ENCODE results near the gene EMILIN3. TPM values are rescaled to one million over a fixed set of nuclear protein-coding genes. Genes with fewer than 3 reads are reported as not detected.

Gene EMILIN3
- total RNA-seq, 6 experiments from 2014 or later: not detected

DNA sequence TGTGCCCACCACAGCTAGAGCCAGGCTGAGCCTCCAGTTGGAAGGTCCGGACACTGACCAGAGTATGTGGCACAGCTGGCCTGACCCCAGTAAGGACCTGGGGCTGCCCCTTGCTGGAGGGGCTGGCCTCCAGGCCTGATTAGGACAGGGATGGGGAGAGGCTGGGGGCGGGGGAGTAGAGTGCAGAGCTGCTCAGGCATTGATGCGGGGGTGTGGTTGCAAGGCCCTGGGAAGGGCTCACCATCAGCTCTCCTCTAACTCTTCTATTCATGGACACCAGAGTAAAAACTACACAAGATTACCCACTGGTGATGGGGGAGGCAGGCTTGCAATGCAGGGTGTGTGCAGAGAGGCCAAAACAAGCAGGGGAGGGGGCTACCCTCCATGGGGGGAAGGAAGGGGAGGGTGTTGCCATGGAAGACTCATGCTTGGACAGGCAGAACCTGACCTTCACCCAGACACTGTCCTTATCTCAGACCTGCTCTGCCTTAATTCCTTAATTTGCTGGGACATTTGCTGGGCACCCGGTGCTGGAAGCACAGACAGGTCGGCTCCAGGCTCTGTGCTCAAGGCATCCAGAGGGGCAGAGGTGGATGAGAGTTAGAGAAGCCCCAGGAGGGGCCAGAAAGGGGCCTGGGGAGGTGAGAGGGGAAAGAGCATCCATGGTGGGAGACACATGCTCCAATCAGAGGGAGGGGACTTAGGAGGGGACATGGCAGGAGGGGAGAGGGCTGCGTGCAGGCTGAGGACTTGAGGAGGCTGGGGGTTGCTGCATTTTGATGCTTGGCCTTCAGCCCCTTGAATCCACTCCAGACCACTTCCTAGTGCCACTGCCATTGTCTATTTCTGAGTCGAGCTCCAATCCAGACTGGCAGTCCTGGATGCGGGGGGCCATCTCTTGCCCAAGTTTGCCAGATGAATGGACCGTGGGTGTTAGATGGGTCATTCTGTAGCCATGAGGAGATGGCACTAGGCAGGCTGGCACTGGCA is 7.6 kb upstream of the EMILIN3 start:
- Mint-ChIP-seq H3K4me3 (no peak overlapping the region), H3K36me3 (ENCODE audit: low read depth) (no peaks in the 10 kb centered on the region), H3K27ac (no peak overlapping the region), H3K27me3 (ENCODE audit: insufficient read depth) (peaks cover 44% of the 10 kb centered on the region), H3K9me3 (peaks cover 4% of the 10 kb centered on the region; the same call in 1 of the 2 replicates), H3K4me1 (ENCODE audit: low read depth) (no peaks in the 10 kb centered on the region)
- TF ChIP-seq, protein P1, sequence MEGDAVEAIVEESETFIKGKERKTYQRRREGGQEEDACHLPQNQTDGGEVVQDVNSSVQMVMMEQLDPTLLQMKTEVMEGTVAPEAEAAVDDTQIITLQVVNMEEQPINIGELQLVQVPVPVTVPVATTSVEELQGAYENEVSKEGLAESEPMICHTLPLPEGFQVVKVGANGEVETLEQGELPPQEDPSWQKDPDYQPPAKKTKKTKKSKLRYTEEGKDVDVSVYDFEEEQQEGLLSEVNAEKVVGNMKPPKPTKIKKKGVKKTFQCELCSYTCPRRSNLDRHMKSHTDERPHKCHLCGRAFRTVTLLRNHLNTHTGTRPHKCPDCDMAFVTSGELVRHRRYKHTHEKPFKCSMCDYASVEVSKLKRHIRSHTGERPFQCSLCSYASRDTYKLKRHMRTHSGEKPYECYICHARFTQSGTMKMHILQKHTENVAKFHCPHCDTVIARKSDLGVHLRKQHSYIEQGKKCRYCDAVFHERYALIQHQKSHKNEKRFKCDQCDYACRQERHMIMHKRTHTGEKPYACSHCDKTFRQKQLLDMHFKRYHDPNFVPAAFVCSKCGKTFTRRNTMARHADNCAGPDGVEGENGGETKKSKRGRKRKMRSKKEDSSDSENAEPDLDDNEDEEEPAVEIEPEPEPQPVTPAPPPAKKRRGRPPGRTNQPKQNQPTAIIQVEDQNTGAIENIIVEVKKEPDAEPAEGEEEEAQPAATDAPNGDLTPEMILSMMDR (IDR thresholded peaks at IDR 0.05): no peak
- DNase-seq: no peak

DNA sequence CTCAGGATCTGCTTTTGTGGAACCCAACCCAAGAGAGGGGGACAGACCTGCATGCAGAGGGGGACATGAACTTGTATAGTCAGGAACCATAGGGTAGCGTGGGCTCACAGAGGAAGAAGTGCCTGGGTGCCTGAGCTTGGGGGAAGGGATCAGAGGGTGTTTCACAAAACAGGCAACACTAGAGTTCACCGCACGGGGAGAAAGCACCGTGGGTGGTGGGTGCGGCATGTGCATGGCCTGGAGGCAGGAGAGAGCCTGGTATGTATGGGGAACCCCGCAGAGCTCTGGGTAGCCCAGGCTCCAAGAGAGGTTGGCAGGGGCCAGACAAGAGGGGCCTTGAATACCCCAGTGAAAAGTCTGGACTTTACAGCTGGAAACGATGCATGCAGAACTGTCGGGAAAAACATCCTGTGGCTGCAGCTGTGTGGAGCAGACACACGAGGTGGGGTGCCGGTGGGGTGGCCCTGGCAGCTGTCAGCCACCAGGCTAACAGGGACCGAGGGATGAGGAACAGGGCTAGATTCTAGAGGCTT is 6.7 kb upstream of the EMILIN3 start:
- H3K27ac Mint-ChIP-seq: no peak overlapping the region
- no peaks in the 10 kb centered on the region for H3K36me3 Mint-ChIP-seq (ENCODE audit: low read depth)
- H3K27me3 Mint-ChIP-seq (ENCODE audit: insufficient read depth): peaks cover 44% of the 10 kb centered on the region
- no peak overlapping the region for H3K4me3 Mint-ChIP-seq
- TF ChIP-seq, protein P1 (IDR thresholded peaks at IDR 0.05): no peak
- no peak for DNase-seq
- no peaks in the 10 kb centered on the region for H3K4me1 Mint-ChIP-seq (ENCODE audit: low read depth)
- peaks cover 4% of the 10 kb centered on the region; the same call in 1 of the 2 replicates for H3K9me3 Mint-ChIP-seq

DNA sequence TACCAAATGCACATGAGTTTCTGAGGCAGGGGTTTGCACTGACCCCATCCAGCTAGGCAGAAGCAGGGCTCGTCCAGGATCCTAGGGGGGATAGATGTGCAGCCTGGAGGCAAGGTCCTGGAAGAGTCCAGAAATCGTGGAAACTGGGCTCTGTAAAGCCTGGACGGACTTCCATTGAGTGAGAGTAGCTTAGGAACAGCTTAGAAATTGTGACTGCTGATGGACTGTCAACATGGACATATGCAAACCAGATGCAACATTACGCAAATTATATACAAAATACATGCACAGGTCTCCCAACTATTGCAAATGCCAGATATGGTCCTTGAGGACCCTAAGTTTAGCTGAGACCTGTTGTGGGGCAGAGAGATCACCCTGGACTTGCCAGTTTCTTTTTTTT is 4.8 kb upstream of the EMILIN3 start:
- Mint-ChIP-seq H3K4me1 (ENCODE audit: low read depth) (no peaks in the 10 kb centered on the region), H3K9me3 (peaks cover 4% of the 10 kb centered on the region; the same call in 1 of the 2 replicates), H3K27ac (no peak overlapping the region), H3K4me3 (no peak overlapping the region), H3K27me3 (ENCODE audit: insufficient read depth) (peaks cover 51% of the 10 kb centered on the region), H3K36me3 (ENCODE audit: low read depth) (no peaks in the 10 kb centered on the region)
- TF ChIP-seq, protein P1 (IDR thresholded peaks at IDR 0.05): no peak
- no peak for DNase-seq

DNA sequence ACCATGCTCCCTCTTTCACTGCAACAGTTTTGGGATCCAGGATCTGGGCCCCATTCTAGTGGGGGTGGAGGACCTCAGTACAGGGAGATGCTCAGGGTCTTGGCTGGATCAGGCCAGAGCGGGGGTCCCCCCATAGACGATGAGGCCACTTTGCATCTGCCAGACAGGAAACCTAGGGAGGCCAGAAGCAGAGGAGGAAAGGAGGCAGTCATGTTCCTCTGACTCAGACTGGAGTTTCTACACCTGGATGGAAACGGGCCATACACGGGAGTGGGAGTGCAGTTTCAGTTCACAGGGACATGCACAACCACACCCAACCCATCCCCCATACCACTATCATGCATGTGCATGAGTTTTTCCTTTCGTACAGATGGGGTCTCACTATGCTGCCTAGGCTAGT is 3.6 kb upstream of the EMILIN3 start:
- DNase-seq: no peak
- TF ChIP-seq, protein P1 (IDR thresholded peaks at IDR 0.05): no peak
- Mint-ChIP-seq H3K27me3 (ENCODE audit: insufficient read depth) (peaks cover 47% of the 10 kb centered on the region), H3K36me3 (ENCODE audit: low read depth) (no peaks in the 10 kb centered on the region), H3K27ac (no peak overlapping the region), H3K4me1 (ENCODE audit: low read depth) (peaks cover 5% of the 10 kb centered on the region; the same call in 1 of the 2 replicates), H3K4me3 (no peak overlapping the region), H3K9me3 (peaks cover 4% of the 10 kb centered on the region; the same call in 1 of the 2 replicates)

DNA sequence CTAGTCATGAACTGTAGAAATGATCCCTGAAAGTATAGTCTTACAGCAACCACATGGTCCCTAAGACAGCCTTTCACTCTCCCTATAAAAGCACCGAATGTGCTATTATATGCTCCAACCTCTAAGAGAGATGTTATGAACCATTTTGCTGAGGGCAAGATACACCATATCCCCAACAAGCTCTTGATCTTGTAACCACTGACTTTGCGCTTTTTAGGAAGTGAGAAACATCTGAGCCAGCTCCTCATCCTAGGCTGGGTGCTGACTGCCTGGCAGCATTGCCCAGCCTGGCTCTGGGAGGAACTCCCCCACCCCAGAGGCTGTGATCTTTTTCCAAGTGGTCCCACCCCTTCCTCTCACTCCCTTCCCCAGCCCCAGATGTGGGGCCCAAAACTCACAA is 3.1 kb upstream of the EMILIN3 start:
- DNase-seq: no peak
- H3K4me3 Mint-ChIP-seq: no peak overlapping the region

More for the DNA sequence above, 3.1 kb upstream of the EMILIN3 start:
- TF ChIP-seq, protein P1 (IDR thresholded peaks at IDR 0.05): no peak
- Mint-ChIP-seq H3K27ac (no peak overlapping the region), H3K9me3 (peaks cover 4% of the 10 kb centered on the region; the same call in 1 of the 2 replicates), H3K4me1 (ENCODE audit: low read depth) (peaks cover 5% of the 10 kb centered on the region; the same call in 1 of the 2 replicates), H3K36me3 (ENCODE audit: low read depth) (no peaks in the 10 kb centered on the region), H3K27me3 (ENCODE audit: insufficient read depth) (peaks cover 52% of the 10 kb centered on the region)

All from HFFc6 (cell line).